Thymus (tissue), 11 donors: Measurements from ENCODE around the gene IDI2. TPM values are rescaled to one million over a fixed set of nuclear protein-coding genes. Genes with fewer than 3 reads are reported as not detected.

Experiments used
- DNase-seq, 9 donors: peaks; one replicate each; pipeline ENCODE4 v3.0.0-alpha.2; 2013; ENCODE audit warnings: low spot score in 9 of 9, low read depth in 6 of 9, missing footprints in 1 of 9
- H3K27ac ChIP-seq, 2 donors: one replicate each; pipeline ENCODE4 v1.5.1; 2013; ENCODE audit warnings: control low read depth in 1 of 2, low read depth in 1 of 2, low read length in 1 of 2, mild to moderate bottlenecking in 1 of 2, moderate library complexity in 1 of 2
- H3K27me3 ChIP-seq, 2 donors: one replicate each; pipeline ENCODE4 v1.5.1; 2013; ENCODE audit warnings: low read length in 1 of 2; ENCODE audit not compliant: control insufficient read depth in 2 of 2, insufficient read depth in 1 of 2
- H3K36me3 ChIP-seq, 2 donors: one replicate each; pipeline ENCODE4 v1.5.1; 2013; ENCODE audit warnings: low read length in 1 of 2, mild to moderate bottlenecking in 1 of 2, moderate library complexity in 1 of 2; ENCODE audit not compliant: control insufficient read depth in 2 of 2, insufficient read depth in 2 of 2
- H3K4me1 ChIP-seq, 2 donors: one replicate each; pipeline ENCODE4 v1.5.1; 2013; ENCODE audit warnings: low read length in 2 of 2; ENCODE audit not compliant: control insufficient read depth in 2 of 2, insufficient read depth in 2 of 2
- H3K4me3 ChIP-seq, 2 donors: one replicate each; pipeline ENCODE4 v1.5.1; 2013; ENCODE audit warnings: low read length in 2 of 2, control low read depth in 1 of 2, mild to moderate bottlenecking in 1 of 2
- H3K9me3 ChIP-seq, 2 donors: one replicate each; pipeline ENCODE4 v1.5.1; 2013; ENCODE audit warnings: low read length in 1 of 2, mild to moderate bottlenecking in 1 of 2; ENCODE audit not compliant: control insufficient read depth in 2 of 2, insufficient read depth in 1 of 2
- WGBS: extraction: QIAGEN DNeasy Blood & Tissue Kit; methylation state at CpG from one replicate; pipeline ENCODE4 v1.1.7; 2013; 5-methylcytosine and 5-hydroxymethylcytosine counted together
- polyA plus RNA-seq: library from polyadenylated mRNA; stranded (reverse); fragments of 200-250 nt; gene quantifications from one replicate; pipeline ENCODE4 v1.2.3, GENCODE V29; 2013
- total RNA-seq: library from RNA; stranded (reverse); fragments of 120-200 nt; gene quantifications from one replicate; pipeline ENCODE4 v1.2.4, GENCODE V29; 2013
- donor health status: healthy.

Gene IDI2
- total and polyA plus RNA-seq, 2 donors: 0.14 TPM; not detected in 1

DNA sequence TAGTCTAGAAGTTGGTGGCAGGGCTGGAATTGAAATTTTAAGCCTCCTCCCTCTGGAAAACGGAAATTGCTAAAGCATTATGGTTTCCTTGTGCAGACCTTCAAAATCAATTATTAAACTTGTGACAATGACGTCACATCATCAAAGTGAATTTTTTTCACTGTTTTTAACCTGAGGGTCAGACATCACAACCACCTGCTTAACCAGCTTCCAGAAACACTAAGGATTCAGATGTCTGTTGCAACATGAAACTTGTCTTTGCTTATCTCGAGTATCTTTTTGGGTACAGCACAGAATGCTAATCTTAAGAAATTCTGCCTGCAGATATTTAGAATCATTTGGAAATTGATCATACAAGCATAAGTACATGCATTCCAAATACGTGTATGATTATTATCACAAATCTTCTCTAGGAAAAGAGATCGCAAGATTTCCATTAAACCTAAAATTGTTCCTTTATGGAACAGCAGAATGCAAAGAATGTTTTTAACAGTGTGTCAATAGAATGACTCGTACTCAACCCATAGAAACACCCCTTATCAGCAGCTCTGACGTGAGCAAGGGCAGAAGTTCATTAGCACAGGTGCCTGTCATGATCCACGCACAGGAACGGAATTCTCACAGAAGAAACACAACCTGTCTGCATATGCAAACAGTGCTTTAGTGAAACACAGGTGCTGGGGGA is 41.5 kb downstream of the IDI2 start:
- Histone ChIP-seq H3K27me3 (no peaks in the 10 kb centered on the region), H3K27ac (no peak overlapping the region), H3K4me3 (no peak overlapping the region), H3K36me3 (no peaks in the 10 kb centered on the region), H3K4me1 (peaks cover 4% of the 10 kb centered on the region in 2 donors), H3K9me3 (peaks cover 0 to 15% of the 10 kb centered on the region in 2 donors)
- WGBS: 97% methylated on average over 9 of the region's 9 CpGs
- DNase-seq: no peak

DNA sequence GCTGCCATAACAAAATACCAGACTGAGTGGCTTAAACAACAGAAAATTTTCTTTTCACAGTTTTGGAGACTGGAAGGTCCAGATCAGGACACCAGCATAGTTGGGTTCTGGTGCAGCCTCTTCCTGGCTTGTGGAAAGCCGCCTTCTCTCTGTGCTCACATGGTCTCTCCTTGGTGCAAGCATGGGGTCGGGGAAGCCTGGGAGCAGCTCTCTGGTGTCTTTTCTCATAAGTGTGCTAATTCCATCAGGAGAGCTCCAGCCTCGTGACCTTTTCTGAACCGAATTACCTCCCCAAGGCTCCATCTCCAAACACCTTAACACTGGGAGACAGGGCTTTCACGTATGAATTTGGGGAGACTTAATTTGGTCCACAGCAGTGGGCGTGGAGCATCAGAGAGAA is 42.3 kb downstream of the IDI2 start:
- Histone ChIP-seq H3K9me3 (peaks cover 0 to 16% of the 10 kb centered on the region in 2 donors), H3K4me3 (no peak overlapping the region), H3K36me3 (no peaks in the 10 kb centered on the region), H3K4me1 (peaks cover 2 to 3% of the 10 kb centered on the region in 2 donors), H3K27me3 (no peaks in the 10 kb centered on the region), H3K27ac (no peak overlapping the region)
- WGBS: 95% methylated on average over 6 of the region's 6 CpGs
- DNase-seq: no peak

DNA sequence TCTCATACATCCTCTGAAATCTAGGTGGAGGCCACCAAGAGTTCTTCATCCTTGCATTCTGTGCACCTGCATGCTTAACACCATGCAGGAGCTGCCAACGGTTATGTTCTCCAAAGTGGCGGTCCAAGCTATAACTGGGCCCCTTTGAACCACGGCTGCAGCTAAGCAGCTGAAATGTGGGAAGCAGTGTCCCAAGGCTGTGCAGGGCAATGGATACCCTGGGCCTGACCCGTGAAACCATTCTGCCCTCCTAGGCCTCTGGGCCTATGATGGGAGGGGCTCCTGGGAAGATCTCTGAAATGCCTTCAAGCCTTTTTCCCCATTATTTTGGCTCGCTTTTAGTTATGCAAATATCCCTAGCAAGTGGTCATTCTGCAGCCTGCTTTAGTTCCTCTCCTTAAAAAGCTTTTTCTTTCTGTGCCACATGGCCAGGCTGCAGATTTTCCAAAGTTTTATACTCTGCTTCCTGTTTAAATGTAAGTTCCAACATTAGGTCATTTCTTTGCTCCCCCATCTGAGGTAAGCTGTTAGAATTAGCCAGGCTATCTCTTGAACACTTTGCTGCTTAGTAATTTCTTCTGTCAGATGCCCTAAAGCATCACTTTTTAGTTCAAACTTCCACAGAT is 45.1 kb downstream of the IDI2 start:
- Histone ChIP-seq H3K27ac (no peak overlapping the region), H3K9me3 (peaks cover 0 to 34% of the 10 kb centered on the region in 2 donors), H3K4me1 (no peaks in the 10 kb centered on the region), H3K27me3 (no peaks in the 10 kb centered on the region), H3K36me3 (no peaks in the 10 kb centered on the region), H3K4me3 (no peak overlapping the region)
- WGBS: 96% methylated on average over 5 of the region's 5 CpGs
- no peak for DNase-seq

DNA sequence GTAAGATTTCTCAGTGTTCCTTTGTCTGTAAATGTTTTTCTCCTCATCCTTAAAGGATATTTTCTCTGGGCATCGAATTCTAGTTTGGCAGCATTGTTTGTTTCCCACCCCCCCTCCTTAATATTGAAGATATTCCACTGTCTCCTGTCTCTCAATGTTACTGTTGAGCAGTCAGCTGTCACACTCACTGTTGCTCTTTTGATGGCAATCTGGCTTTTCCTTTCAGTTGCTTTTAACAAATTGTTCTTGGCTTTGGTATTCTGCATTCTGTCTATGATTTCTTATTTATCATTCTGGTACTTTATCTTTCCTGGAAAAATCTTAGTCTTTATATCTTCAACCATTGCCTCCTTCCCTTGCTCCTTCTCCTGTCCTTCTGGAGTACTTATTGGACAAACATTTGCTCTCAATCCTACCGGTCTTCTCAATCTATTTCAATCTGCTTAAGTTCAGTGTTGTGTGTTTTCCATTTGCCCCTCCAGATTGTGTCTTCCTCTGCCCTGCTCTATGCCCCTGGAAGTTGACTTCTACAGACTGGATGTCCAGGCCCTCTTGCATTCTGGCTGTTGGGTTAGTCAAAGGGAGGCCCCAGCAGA is 46.7 kb downstream of the IDI2 start:
- H3K9me3 ChIP-seq: peaks cover 0 to 34% of the 10 kb centered on the region in 2 donors
- H3K27ac ChIP-seq: no peak overlapping the region
- H3K36me3 ChIP-seq: no peaks in the 10 kb centered on the region
- no peak overlapping the region for H3K4me3 ChIP-seq
- no peaks in the 10 kb centered on the region for H3K4me1 ChIP-seq
- no peaks in the 10 kb centered on the region for H3K27me3 ChIP-seq
- DNase-seq: no peak
- WGBS: 94% methylated on average over 2 of the region's 2 CpGs

DNA sequence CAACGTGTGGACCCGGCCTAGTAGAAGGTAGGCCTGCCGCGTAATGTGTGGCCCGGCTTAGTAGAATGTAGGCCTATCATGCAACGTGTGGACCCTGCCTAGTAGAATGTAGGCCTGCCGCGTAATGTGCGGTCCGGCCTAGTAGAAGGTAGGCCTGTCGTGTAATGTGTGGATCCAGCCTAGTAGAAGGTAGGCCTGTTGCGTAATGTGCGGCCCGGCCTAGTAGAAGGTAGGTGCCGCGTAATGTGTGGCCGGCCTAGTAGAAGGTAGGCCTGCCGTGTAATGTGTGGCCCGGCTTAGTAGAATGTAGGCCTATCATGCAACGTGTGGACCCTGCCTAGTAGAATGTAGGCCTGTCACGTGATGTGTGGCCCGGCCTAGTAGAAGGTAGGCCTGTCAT is 49.3 kb downstream of the IDI2 start:
- H3K36me3 ChIP-seq: no peaks in the 10 kb centered on the region
- no peak for DNase-seq
- H3K4me3 ChIP-seq: no peak overlapping the region
- peaks cover 0 to 37% of the 10 kb centered on the region in 2 donors for H3K9me3 ChIP-seq
- H3K4me1 ChIP-seq: no peaks in the 10 kb centered on the region
- H3K27me3 ChIP-seq: no peaks in the 10 kb centered on the region
- WGBS: 95% methylated on average over 22 of the region's 22 CpGs
- H3K27ac ChIP-seq: no peak overlapping the region

DNA sequence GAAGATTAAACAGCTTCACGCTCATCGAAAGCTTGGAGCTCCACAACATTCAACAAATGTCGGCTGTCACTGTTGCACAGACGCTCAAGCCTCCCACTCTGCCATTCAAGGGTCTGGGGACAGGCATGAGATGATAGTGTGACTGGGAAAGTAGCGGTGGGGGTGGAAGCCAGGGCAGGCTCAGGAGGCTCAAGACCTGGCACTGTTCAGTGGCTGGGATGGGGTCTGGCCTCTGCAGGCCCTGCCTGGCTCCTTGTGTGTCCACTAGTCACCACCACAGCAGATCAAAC is 50.9 kb downstream of the IDI2 start:
- H3K27ac ChIP-seq: no peak overlapping the region
- peaks cover 0 to 28% of the 10 kb centered on the region in 2 donors for H3K9me3 ChIP-seq
- H3K4me1 ChIP-seq: no peaks in the 10 kb centered on the region
- no peak for DNase-seq
- H3K4me3 ChIP-seq: no peak overlapping the region
- H3K27me3 ChIP-seq: peaks cover 0 to 5% of the 10 kb centered on the region in 2 donors
- H3K36me3 ChIP-seq: no peaks in the 10 kb centered on the region
- 95% methylated on average over 5 of the region's 5 CpGs for WGBS

DNA sequence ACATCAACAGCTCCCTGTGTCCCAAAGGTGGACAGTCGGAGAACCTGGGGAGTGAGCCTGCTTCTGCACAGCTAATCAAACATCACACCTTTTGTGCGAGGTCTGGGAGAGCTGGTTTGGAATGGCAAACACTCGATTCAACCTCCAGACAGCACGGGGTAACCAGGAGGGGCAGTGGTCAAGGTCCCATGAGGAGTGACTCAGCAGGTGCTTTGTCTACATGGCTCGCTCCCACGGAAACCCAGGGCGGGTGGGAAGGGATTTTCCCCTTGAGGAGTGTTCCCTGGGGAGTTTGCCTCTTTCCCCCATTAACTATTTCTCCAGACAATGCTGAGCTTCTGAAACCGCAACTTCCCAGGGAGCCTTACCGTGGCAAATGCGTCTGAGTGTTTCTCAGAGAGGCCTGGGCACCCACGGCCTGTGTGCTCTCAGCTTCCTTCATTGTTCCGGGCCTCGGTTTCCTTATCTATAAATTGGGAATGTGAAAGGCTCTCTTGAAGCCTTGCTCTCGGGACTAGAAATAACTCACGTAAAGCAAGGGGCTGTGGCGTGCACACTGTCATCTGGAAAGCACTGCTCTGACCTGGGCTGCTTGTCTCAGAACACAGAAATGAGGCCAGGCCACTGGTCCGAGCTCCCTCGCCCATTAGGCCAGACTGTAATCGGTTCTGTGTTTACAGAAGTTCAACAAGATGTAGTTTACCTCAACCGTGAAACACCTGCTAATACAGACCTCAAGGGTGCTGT is 51.4 kb downstream of the IDI2 start:
- DNase-seq: no peak
- no peaks in the 10 kb centered on the region for H3K36me3 ChIP-seq
- WGBS: 88% methylated on average over 20 of the region's 20 CpGs
- H3K27me3 ChIP-seq: peaks cover 0 to 8% of the 10 kb centered on the region in 2 donors
- no peaks in the 10 kb centered on the region for H3K4me1 ChIP-seq
- H3K4me3 ChIP-seq: no peak overlapping the region
- peaks cover 0 to 23% of the 10 kb centered on the region in 2 donors for H3K9me3 ChIP-seq
- H3K27ac ChIP-seq: no peak overlapping the region

DNA sequence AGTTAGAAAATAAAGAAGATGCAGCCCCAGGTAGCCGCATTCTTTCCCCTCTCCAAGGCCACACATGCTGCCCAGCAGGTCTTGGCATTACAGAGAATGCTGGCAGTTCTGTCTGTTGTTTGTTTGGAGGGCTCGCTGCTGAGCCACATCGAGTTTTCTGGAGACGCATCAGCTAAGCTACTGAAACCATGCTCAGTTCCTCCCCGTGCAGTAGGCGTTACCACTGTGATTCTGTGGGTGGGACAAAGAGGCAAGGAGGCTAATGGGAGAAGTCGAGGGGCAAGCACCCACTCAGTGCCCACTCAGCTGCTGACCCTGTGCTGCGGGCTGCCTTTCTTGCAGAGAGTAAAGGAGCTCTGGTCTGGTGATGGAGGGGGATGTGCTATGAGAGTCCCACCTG is 52.9 kb downstream of the IDI2 start:
- 92% methylated on average over 8 of the region's 8 CpGs for WGBS
- Histone ChIP-seq H3K27ac (no peak overlapping the region), H3K27me3 (peaks cover 0 to 17% of the 10 kb centered on the region in 2 donors), H3K4me1 (no peaks in the 10 kb centered on the region), H3K36me3 (no peaks in the 10 kb centered on the region), H3K4me3 (no peak overlapping the region), H3K9me3 (peaks cover 0 to 21% of the 10 kb centered on the region in 2 donors)
- DNase-seq: no peak

DNA sequence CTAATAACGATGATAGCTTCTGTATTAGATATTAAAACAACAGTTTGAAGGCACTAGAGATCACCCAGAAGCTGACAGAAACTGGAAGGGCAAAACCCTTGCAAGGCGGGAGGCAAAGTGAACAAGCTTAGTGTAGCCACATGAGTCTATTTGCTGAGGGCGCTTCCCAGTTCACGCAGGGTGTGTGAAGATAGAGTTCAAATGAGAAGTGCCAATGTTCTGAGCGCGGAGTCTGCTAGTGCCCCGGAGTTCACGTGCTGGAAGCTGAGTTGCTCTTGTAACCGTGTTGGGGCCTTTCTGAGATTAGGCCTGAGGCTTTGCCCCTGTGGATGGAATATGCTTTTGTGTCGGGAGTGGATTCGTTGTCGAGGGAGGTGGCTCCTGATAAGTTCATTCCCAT is 54.0 kb downstream of the IDI2 start:
- Histone ChIP-seq H3K27me3 (peaks cover 0 to 19% of the 10 kb centered on the region in 2 donors), H3K4me1 (no peaks in the 10 kb centered on the region), H3K36me3 (no peaks in the 10 kb centered on the region), H3K9me3 (peaks cover 0 to 16% of the 10 kb centered on the region in 2 donors), H3K4me3 (no peak overlapping the region), H3K27ac (no peak overlapping the region)
- WGBS: 87% methylated on average over 12 of the region's 12 CpGs
- DNase-seq: no peak
